HFF-Myc (cell line): ENCODE data around the gene MSX2.

Experiments
- DNase-seq: peaks from one replicate; pipeline ENCODE4 v3.0.0-alpha.2; 2011; ENCODE audit warnings: low read depth; ENCODE audit errors: extremely low read depth
- H3K4me3 ChIP-seq: replicated peaks from 2 replicates; pipeline ENCODE4 v1.5.1; 2011; ENCODE audit warnings: low read depth, mild to moderate bottlenecking, control low read depth, low read length
- CTCF ChIP-seq: IDR thresholded peaks from 2 replicates; pipeline ENCODE4 v1.5.1; 2012; ENCODE audit warnings: mild to moderate bottlenecking, low read depth, low read length, control low read depth; ENCODE audit errors: missing control alignments

Gene MSX2

GRCh38 chr5:174727794-174728680 lies 3.7 kb downstream of the MSX2 start:
- DNase-seq = no peak
- no peak overlapping the region for H3K4me3 ChIP-seq
- TF ChIP-seq CTCF = no peak

- DNase-seq = no peak
- H3K4me3 ChIP-seq = no peak overlapping the region
- no peak for TF ChIP-seq CTCF
Measured at GRCh38 chr5:174729075-174729680, 4.8 kb downstream of the MSX2 start.

GRCh38 chr5:174731214-174732035 lies 7.0 kb downstream of the MSX2 start:
- DNase-seq = no peak
- no peak overlapping the region for H3K4me3 ChIP-seq
- no peak for TF ChIP-seq CTCF

- DNase-seq = no peak
- TF ChIP-seq CTCF = no peak
- H3K4me3 ChIP-seq = no peak overlapping the region
Measured at GRCh38 chr5:174732036-174733020, 7.9 kb downstream of the MSX2 start.

GRCh38 chr5:174733091-174733690 lies 8.8 kb downstream of the MSX2 start:
- TF ChIP-seq CTCF = no peak
- no peak overlapping the region for H3K4me3 ChIP-seq
- no peak for DNase-seq
